HepG2 (cell line): ENCODE results near the gene PDK2. TPM values are rescaled to one million over a fixed set of nuclear protein-coding genes. Genes with fewer than 3 reads are reported as not detected.

Source experiments
- ARNT2 ChIP-seq: sonication (generic); formaldehyde crosslinking; IDR thresholded peaks from 2 replicates; pipeline ENCODE4 v1.8.0; 2022; ENCODE audit warnings: mild to moderate bottlenecking, low read depth, missing genetic modification reagents, moderate library complexity
- ERF ChIP-seq: IDR thresholded peaks from 2 replicates; pipeline ENCODE4 v1.6.1; 2018; ENCODE audit warnings: missing biosample characterization, missing genetic modification reagents
- GTF3A ChIP-seq: sonication (generic); formaldehyde crosslinking; conservative IDR thresholded peaks from 2 replicates; pipeline ENCODE4 v1.4.0; 2020; ENCODE audit warnings: mild to moderate bottlenecking, missing genetic modification reagents
- HCFC1 ChIP-seq: fragments of 150-350 bp; IDR thresholded peaks from 2 replicates; pipeline ENCODE4 v1.6.1; 2014; ENCODE audit warnings: low read depth, low read length
- HNRNPK ChIP-seq: fragments of 200-400 bp; formaldehyde crosslinking; IDR thresholded peaks from 2 replicates; pipeline ENCODE4 v1.6.1; 2018; ENCODE audit warnings: low read length, low read depth, moderate library complexity, mild to moderate bottlenecking; ENCODE audit not compliant: poor library complexity, severe bottlenecking
- MATR3 ChIP-seq: sonication (generic); formaldehyde crosslinking; IDR thresholded peaks from 2 replicates; pipeline ENCODE4 v1.4.0; 2020; ENCODE audit warnings: missing genetic modification reagents
- NCOA5 ChIP-seq: sonication (generic); formaldehyde crosslinking; IDR thresholded peaks from 2 replicates; pipeline ENCODE4 v1.4.0; 2020; ENCODE audit warnings: missing genetic modification reagents
- PHF8 ChIP-seq: sonication (generic); formaldehyde crosslinking; IDR thresholded peaks from 2 replicates; pipeline ENCODE4 v1.5.0; 2020; ENCODE audit warnings: missing genetic modification reagents
- RBM22 ChIP-seq: fragments of 200-400 bp; formaldehyde crosslinking; optimal IDR thresholded peaks from 2 replicates; pipeline ENCODE3; 2017; ENCODE audit warnings: mild to moderate bottlenecking, low read length, moderate library complexity
- STAT5B ChIP-seq: sonication (generic); formaldehyde crosslinking; IDR thresholded peaks from 2 replicates; pipeline ENCODE4 v1.4.0; 2020; ENCODE audit warnings: missing genetic modification reagents
- ZBTB49 ChIP-seq: sonication (generic); formaldehyde crosslinking; IDR thresholded peaks from 2 replicates; pipeline ENCODE4 v1.4.0; 2020; ENCODE audit warnings: missing genetic modification reagents, borderline replicate concordance
- ZNF20 ChIP-seq: sonication (generic); formaldehyde crosslinking; IDR thresholded peaks from 2 replicates; pipeline ENCODE4 v1.4.0; 2020; ENCODE audit warnings: mild to moderate bottlenecking, moderate library complexity, missing genetic modification reagents
- ZNF263 ChIP-seq: sonication (generic); formaldehyde crosslinking; IDR thresholded peaks from 2 replicates; pipeline ENCODE4 v1.4.0; 2020; ENCODE audit warnings: missing genetic modification reagents
- ZNF281 ChIP-seq: sonication (generic); formaldehyde crosslinking; IDR thresholded peaks from 2 replicates; pipeline ENCODE4 v1.4.0; 2020; ENCODE audit warnings: missing genetic modification reagents, borderline replicate concordance
- ZNF512 ChIP-seq: sonication (generic); formaldehyde crosslinking; IDR thresholded peaks from 2 replicates; pipeline ENCODE4 v1.4.0; 2020; ENCODE audit warnings: mild to moderate bottlenecking, missing genetic modification reagents
- ZNF557 ChIP-seq: sonication (generic); formaldehyde crosslinking; IDR thresholded peaks from 2 replicates; pipeline ENCODE4 v1.4.0; 2020; ENCODE audit warnings: missing genetic modification reagents
- ZNF891 ChIP-seq: sonication (generic); formaldehyde crosslinking; IDR thresholded peaks from 2 replicates; pipeline ENCODE4 v1.5.0; 2020; ENCODE audit warnings: mild to moderate bottlenecking, missing genetic modification reagents
- polyA plus RNA-seq, 8 experiments: library from polyadenylated mRNA; depleted of rRNA in 3 of 8; stranded (reverse) in 7 of 8; unstranded in 1 of 8; fragments of >200 nt; fragmentation: Illumina TruSeq in 4 of 8; extraction: Trizol in 4 of 8; gene quantifications; 2 replicates each; pipeline versions ENCODE4 v1.2.1 to v1.2.3, GENCODE V29; 2011 to 2016; ENCODE audit warnings: low read depth in 4 of 8, missing spikeins in 1 of 8, mixed read lengths in 1 of 8; ENCODE audit not compliant: insufficient read depth in 1 of 8
- total RNA-seq, 5 experiments: library from RNA; depleted of rRNA; stranded (reverse); fragments of >200 nt; fragmentation: Illumina TruSeq; extraction: Trizol; gene quantifications; 2 replicates each; pipeline ENCODE4 v1.2.3, GENCODE V29; 2016; ENCODE audit warnings: low read depth in 1 of 5
- TF ChIP-seq, protein P1 (sequence below): IDR thresholded peaks from 2 replicates; pipeline ENCODE4 v1.6.1; 2016; ENCODE audit warnings: mild to moderate bottlenecking
- TF ChIP-seq, protein P2 (sequence below): sonication (generic); formaldehyde crosslinking; IDR thresholded peaks from 2 replicates; pipeline ENCODE4 v1.8.1; 2023; ENCODE audit warnings: mild to moderate bottlenecking, missing genetic modification reagents
- TF ChIP-seq, protein P3 (sequence below): sonication (generic); formaldehyde crosslinking; conservative IDR thresholded peaks from 2 replicates; pipeline ENCODE4 v1.4.0; 2020; ENCODE audit warnings: missing genetic modification reagents

The PDK2 gene
- total and polyA plus RNA-seq, 2 of the 13 experiments (the other 11 are each of a cell fraction or from before 2014, with no cell fraction given), result 18.5 to 59.7 TPM

DNA sequence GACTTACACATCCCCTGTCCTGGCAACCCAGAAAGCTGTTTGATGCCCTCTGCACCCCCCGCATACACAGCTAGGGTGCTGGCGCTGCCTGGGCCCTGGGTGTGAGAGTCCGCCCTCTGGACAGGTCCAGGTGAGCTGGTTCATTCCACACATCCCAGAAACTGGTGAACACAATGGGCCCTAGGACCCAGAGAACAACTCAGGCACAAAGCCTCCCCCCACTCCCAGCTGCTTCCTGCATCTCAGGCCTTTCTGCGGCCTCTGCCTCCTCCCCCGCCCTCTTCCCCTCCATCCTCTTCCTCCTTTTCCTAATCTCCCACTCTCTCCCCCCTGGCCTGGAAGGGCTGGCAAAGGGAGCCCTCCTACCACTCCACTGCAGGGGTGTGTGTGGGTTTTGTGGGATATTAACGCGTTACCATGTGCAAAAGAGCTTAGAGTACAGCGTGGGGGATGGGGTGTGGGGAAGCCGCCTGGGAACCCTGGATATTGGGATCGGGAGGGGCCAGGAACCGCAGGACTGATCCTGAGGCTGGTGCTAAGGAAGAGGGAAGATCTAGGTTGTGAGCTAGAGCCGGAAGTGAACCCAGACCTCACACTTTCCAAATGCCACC, 56.9 kb downstream of the PDK2 start (continued):
- TF ChIP-seq GTF3A (no peak; the same call in 1 of the 2 replicates), ARNT2 (CRISPR knock-in tag) (peak; percentile 52; the same call in 1 of the 2 replicates), HNRNPK (peak; percentile 17), ZNF281 (CRISPR knock-in tag) (peak; percentile 96), ZNF263 (CRISPR knock-in tag) (peak; percentile 73), HCFC1 (no peak), NCOA5 (CRISPR knock-in tag) (no peak), PHF8 (CRISPR knock-in tag) (peak; percentile 66; the same call in 1 of the 2 replicates), MATR3 (CRISPR knock-in tag) (no peak), ZBTB49 (CRISPR knock-in tag) (no peak), RBM22 (no peak), STAT5B (CRISPR knock-in tag) (0 out of 2 replicates have a peak, but pooled peaks have one; percentile 49), ERF (CRISPR knock-in tag) (no peak), ZNF557 (CRISPR knock-in tag) (no peak), ZNF512 (CRISPR knock-in tag) (no peak), ZNF891 (CRISPR knock-in tag) (no peak), ZNF20 (CRISPR knock-in tag) (no peak)
- TF ChIP-seq, protein P1, sequence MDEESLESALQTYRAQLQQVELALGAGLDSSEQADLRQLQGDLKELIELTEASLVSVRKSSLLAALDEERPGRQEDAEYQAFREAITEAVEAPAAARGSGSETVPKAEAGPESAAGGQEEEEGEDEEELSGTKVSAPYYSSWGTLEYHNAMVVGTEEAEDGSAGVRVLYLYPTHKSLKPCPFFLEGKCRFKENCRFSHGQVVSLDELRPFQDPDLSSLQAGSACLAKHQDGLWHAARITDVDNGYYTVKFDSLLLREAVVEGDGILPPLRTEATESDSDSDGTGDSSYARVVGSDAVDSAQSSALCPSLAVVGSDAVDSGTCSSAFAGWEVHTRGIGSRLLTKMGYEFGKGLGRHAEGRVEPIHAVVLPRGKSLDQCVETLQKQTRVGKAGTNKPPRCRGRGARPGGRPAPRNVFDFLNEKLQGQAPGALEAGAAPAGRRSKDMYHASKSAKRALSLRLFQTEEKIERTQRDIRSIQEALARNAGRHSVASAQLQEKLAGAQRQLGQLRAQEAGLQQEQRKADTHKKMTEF (CRISPR knock-in tag), result 0 out of 2 replicates have a peak, but pooled peaks have one; percentile 65
- TF ChIP-seq, protein P2, sequence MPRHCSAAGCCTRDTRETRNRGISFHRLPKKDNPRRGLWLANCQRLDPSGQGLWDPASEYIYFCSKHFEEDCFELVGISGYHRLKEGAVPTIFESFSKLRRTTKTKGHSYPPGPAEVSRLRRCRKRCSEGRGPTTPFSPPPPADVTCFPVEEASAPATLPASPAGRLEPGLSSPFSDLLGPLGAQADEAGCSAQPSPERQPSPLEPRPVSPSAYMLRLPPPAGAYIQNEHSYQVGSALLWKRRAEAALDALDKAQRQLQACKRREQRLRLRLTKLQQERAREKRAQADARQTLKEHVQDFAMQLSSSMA, result no peak
- TF ChIP-seq, protein P3, sequence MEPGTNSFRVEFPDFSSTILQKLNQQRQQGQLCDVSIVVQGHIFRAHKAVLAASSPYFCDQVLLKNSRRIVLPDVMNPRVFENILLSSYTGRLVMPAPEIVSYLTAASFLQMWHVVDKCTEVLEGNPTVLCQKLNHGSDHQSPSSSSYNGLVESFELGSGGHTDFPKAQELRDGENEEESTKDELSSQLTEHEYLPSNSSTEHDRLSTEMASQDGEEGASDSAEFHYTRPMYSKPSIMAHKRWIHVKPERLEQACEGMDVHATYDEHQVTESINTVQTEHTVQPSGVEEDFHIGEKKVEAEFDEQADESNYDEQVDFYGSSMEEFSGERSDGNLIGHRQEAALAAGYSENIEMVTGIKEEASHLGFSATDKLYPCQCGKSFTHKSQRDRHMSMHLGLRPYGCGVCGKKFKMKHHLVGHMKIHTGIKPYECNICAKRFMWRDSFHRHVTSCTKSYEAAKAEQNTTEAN (CRISPR knock-in tag), result no peak
